Stimulated activated CD8-positive, alpha-beta memory T cell treated with anti-CD3 and anti-CD28 coated beads, Interleukin-15, amount 100 ng/mL, for 24 hours (primary cell): ENCODE measurements around the gene WDR27.
"Not testable (repeated sequence)": the region's sequence is repeated elsewhere in the genome, so short reads cannot be mapped to it uniquely, and the experiment has no call there.

Experiments used
- DNase-seq: peaks from one replicate; pipeline ENCODE4 v3.0.0-alpha.2; 2020; ENCODE audit warnings: low read depth

The WDR27 gene

DNA sequence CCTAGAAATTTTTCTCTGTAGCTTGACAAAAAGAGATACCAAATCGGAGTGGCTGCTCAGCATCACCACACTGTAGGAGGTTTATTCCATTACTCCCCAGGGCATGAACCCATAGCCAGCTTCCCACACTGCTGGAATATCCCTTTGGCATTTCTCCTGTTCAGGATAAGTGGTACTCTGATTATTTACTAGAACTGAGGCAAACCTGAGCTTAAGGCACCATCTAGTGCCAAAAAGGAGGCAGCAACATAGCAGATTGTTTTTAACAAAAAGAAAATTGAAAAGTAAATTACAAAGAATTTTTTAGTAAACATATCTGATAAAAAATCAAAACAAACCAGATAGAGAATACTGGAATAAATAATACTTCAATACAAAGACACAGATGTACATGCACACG, 181.7 kb downstream of the WDR27 start:
- no peak for DNase-seq

DNA sequence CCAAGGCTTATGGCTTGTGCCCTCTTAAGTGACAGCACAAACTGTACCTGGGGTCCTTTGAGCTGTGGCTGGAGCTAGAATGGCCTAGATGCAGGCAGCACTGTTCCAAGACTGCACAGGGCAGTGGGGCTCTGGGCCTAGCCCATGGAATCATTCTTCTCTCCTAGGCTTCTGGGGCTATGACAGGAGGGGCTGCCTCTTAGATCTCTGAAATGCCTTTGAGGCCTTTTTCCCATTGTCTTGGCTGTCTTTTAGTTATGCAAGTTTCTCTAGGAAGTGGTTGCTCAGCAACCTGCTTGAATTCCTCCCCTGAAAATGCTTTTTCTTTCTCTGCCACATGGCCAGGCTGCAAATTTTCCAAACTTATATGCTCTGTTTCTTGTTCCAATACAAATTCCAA, 183.4 kb downstream of the WDR27 start:
- DNase-seq: no peak

DNA sequence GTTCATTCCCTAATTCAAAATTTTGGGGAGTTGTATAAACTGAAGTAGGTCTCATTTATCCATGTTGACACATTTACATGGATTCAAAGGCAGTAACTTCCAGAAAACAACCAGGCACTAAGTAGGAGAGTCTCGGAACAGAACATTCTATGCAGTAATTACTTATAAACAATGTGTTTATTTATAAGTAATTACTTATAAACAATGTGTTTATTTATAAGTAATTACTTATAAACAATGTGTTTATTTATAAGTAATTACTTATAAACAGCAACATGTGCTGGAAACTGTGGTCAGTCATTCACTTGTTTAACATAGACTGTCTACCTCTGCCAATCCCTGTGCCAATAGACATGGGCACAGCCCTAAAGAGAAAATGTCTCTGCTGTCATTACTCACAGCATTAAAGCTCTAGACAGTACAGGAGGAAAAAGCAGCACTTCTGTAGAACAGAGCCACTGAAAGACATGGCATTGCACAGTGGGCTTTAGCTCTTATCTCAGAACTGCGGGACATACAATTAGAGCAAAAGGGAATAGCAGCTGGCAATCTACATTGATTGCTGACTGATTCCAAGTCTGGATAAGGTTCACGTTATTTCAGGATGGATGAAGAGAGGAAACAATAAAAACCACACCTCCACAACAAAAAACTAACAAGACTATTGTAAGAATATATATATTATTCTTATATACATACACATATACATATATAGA, 188.2 kb downstream of the WDR27 start:
- DNase-seq: no peak

DNA sequence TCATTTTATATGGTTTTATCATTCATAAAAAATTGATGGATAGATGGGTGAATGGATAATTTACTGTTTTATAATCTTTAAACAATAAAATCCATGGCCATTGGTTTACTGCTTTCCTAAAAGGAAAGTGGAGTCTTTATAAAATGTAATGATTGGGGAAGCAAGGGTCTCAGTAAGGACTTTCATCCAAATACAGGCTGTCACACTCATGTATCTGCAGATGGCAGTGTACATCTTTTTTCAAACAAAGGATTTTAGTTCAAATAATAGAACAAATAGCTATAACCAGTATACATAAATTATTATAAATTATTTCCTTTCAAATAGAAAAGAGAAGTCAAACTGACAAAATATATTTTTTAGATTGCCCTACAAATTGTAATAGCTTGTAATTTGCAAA, 190.0 kb downstream of the WDR27 start:
- not testable (repeated sequence) for DNase-seq

DNA sequence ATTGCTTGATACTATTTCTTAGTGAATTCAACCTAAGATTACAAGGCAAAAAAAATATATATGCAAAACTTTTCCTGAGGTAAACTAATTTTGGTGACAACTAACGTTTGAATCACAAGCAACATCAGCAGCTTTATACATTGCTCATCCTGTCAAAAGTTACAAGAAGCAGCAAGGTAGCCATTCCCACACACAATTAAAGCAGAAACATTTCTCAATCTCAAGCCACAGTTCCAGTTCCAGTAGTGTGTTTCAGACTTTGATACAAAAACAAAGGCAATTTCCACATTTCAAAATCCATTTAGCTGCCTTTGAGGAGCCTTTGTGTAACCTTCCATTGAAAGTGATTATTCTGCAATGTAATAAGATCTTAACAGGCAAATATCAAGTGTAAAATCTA, 191.0 kb downstream of the WDR27 start:
- no peak for DNase-seq

DNA sequence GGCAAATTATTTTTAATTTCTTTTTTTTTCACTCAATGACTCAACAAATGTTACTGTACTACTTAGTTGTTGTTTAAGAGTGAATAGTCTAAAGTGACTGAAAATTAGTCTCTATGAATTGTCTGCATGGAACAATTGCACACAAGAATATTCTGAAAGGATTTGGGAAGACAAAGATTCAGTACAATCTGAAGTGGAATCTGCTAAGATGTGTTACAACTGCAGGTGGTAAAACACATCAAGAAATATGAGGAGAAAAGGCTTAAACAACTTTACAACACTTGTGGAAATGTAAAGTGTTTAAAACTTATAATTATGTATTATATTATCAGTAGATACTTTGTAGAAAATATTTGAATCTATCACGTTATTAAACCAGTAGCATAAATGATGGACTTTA, 193.4 kb downstream of the WDR27 start:
- no peak for DNase-seq

DNA sequence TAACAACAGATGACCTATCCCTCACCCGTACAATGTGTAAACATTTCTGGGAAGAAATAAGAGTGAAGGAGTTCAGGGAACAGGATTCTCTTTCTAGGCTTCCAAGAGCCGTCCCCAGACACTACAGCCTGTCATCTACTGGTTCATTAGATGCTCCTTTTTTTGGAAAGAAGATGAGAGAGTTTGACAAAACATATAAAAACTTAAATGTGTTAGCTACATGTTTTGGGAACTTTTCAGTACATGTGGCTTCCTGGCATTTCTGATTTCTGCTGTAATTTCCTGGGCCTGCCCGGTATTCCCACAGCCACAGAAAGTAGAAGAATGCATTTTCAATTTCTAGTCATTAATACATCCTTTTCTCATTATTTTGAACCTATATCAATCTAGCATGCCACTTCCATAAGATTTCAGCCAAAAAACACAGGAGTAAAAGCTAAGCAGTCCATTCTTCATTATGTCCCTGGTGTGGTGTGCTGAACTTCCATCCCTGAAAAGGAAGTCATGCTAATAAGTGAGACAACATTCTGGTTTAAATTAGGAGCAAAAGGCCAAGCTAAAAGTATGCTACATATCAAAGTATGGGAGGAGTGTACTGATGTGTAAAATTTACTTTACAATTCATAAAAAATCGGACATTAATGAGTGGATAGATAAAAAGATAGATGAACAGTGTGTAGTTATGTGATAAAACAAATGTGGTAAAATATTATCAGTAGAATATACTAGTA, 198.2 kb downstream of the WDR27 start:
- DNase-seq: no peak

DNA sequence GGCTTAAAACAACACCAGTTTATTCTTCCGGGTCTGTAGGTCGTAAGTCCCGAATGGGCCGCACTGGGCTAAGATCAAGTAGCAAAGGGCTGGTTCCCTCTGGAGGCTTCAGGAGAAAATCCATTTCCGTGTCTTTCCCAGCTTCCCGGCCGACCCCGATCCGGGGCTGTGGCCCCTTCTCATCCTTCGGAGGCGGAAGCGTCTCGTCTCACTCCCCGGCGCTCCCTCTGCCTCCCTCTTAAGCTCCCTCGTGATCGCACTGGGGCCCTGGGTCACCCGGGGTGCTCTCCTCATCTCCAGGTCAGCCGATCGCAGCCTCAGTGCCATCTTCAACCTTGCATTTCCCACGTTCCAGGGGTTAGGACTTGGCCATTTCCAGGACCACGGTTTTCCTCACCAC, 199.4 kb downstream of the WDR27 start:
- DNase-seq: no peak

DNA sequence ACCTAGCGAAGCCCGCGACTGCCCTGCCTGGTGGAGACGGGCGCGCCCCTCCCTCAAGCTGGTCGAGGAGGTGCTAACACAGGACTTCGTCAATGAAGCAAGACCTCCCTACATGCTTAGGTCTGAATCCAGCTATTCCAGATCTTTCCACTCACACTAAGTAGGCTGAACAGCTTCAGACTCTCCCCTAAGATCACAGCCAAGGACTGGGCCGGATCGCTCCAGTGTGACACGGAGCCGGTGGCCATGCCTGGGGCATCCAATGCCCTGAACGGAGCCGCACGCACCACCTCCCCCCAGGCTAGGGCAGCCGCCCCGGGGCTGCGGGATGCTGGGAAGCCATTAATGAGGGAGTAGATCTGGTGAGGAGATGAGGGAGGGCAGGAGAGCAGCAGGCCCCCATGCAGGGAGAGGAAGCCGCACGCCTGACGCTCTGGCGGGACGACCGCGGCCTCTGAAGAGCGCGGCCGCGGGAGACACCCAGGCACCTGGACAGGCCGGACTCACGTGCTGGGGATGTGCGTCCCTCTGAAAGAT, 200.0 kb downstream of the WDR27 start:
- no peak for DNase-seq

DNA sequence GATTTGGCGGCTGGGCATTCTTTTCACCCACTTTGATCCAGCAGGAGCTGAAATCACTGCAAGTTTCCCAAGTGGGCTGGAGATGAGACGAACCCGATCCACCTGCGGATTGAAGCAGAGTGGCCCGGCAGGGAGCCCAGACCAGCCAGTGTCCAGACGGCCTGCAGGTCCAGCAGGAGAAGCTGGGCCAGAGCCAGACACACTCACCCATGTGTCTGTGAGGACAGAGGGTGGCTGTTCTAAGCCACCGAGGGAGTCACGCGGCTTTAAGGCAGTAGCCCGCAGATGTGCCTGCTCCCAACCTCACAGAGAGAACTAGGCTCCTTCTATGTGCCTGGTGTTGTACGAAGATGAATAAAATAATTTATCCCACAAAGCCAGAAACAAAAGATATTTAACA, 200.7 kb downstream of the WDR27 start:
- no peak for DNase-seq

DNA sequence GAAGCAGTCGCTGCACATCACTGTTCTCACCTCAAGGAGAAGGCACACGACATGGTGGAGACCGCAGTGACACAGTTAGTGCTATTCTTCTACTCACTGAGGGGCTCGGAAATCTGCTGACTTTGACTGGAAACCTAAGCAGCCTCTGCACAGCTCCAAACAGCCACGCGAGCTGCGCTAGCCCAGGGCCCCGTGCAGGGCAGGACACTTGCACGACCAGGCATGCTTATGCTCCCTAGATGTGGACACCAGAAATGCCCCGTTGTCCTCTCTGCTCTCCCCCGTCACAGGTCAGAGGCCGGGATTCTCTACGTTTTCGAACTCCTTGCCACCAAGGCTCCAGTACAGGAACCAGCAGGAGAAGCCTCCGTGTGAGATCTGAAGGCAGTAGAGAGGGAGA, 201.1 kb downstream of the WDR27 start:
- DNase-seq: no peak

DNA sequence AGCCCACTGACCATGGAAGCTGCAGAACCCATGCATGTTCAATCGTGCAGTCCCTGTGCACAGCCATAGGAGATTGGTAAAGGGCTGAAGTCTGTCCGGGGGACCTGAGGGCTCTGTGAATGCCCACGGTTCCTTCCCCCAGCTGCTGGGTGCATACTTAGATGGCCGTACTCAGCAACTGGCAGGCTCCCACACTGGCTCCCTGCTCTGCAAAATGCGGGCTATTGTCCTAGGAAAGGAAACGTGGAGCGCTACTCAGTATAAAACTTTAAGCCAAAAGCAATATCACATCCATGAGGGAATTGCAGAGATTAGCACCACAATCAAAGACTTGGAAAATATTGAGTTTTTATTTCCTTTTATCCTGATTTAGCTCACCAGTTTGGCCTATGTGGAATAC, 202.0 kb downstream of the WDR27 start:
- DNase-seq: no peak

DNA sequence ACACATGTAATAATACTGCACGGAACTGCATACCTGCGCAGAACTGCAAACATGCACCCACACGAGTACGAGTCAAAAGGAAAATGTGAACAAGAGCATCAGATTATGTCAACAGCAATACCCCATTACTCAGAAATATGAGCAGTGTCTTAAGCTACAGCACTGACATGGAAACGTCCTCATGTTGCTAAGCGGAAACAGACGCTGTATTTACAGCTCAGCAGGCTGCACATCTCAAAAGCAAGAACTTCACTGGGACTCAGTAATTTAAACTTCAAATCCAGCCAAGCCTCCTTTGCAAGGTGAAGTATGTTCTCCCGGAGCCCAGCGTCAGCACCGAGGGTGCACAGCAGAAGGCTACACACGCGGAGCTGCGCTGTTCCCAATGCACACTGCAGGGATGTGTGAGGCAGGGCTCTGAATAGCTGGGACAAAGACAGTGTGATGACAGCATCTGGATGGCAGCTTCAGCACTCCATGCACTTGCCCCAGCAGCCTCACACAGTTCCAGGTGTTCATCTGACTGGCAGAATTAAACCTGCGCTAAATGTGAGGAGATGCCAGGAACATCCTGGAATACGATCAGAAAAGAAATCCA, 202.8 kb downstream of the WDR27 start:
- no peak for DNase-seq

DNA sequence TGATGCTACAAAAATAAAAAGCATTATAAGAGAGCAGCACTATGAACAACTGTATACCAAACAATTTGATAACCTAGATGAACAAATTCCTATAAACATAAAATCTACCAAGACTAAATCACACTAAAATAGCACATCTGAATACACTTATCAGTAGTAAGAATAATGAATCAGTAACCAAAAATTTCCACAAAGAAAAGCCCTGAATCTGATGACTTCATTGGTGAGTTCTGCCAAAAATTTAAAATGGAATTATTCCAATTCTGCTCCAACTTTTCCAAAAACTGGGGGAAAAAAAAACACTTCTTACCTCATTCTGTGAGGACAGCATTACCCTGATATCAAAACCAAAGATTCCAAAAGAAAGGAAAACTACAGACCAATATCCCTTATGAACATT, 206.2 kb downstream of the WDR27 start:
- no peak for DNase-seq

DNA sequence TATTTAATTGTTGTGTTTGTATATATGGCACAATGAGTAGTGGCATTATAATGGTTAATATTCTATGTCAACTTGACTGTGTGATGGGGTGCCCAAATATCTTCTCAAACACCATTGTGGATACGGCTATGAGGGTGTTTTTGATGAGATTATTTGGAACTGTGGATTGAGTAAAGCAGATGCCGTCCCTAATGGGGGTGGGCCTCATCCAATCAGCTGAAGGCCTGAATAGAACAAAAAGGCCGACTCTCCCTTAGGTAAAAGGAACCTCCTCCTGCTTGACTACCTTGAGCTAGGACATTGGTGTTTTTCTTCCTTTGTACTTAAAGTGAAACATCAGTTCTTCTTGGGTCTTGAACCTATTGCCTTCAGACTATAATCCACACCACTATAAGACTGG, 207.8 kb downstream of the WDR27 start:
- DNase-seq: no peak

DNA sequence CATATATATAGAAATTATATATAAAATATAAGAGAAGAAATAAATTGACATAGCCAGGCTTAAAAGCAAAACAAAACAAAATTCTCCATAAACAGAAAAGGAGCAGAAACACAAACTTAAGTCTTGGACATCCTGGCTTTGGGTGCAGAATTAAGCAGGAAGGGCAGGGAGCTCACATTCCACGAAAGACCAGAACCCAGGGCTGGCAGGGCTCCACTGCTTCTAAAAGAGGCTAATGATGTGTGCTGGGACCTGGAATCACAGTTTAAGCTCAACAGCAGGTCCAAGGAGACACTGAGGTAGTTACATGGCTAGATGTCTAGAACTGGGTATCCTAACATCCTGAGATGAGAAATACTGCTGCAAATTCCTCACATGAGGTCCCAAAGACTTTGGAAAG, 210.3 kb downstream of the WDR27 start:
- no peak for DNase-seq

DNA sequence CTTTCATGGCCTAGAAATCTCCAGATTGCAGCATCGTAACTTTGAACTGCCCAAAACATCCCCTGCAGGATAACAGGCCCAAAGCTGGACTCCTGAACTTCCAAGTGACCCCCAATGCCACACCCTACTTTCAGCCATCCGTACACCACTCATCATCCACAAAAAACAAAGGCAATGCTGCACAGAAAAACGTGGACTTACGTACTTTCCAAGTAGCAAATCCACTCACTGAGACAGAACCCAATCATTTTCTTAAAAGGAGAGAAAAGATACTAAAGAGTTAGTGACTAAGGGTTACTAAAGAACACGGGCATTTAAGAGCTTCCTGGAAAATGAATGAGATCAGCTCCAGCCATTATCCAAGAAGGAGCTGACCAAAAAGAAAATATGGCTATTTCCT, 211.0 kb downstream of the WDR27 start:
- no peak for DNase-seq

DNA sequence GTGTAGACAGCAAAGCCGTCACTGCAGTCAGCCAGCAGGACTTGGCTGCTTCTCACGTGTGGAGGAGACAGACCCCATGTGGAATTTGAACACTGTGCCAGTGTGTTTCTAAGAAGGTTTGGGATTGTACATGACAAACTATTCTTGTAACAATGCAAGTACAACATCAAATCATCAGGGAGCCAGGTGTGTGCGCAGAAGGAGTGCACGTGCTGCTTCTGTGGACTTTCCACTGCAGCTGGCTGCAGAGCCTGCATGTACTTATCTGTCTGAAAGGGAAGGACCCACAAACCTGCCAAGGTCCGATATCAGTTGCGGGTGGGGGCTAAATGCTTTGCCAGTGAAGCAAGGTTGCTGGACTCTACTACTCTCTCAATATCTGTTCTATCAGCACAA, 211.6 kb downstream of the WDR27 start:
- no peak for DNase-seq

DNA sequence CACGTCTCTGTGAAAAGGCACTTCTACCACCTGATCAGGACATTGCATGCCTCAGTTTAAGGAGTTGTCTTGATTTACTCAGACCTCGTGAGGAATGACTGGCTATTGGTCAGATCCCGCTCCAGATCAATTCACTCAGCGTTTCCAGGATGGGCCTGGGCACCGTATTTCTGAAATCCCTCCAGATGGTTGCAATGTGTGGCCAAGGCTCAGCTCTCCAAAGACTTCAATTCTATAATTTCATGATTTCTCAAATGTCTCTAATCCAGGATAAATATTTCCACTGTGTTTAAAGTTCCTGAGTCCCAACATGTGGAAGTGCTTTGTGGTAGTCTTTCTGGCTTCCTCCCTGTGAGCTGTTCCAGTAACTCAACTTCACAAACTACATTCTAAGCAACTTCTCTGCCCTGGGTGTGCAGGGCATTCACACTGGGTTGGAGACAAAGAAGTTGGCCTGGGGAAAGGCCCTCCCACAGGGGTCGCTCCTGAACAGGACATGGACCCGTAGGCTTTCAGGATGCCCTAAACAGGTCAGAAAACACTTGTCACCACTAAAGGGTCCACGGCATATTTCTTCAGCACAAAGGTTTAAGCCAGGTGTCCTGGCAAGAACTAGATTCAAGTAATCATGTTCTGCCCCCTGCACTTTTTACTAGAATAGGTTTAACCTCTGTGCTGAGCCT, 212.1 kb downstream of the WDR27 start:
- no peak for DNase-seq

DNA sequence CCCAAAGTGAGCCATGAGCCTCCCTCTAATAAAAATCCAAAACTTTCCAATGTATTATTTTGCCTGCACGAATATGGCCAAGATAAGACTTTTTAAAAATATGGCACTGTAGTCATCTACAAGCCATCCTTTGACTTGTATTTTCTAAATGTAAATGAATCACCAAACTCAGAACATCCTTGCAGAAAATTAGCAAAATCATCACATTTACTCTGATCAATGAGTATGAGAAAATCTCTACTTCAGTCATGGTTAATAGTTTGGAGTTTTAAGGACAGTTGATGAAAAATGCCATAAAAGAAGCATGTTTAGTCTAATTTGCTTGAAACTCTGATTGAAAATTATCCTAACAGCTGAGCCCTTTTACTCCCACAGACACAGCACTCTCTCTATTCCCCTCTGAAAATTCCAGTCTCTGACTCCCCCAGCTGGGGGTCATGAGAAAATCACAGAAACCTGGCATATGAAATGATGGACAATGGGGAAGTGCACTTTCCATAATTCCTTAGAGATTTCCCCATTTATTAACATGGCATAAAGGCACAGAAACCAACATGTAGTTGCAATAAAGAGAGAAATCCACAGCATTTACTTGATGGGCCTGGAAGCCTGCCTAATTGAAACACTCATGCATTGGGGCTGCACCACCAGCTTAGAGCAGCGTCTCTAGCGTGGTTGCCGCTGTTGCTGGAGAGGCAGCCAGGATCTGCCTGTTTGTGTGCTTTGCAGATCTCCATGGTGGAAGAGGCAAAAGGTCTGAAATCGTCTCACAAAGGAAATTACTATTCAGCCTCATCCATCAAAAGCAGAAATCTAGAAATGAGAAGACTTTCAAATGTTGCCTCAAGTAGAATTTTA, 214.0 kb downstream of the WDR27 start:
- DNase-seq: no peak

DNA sequence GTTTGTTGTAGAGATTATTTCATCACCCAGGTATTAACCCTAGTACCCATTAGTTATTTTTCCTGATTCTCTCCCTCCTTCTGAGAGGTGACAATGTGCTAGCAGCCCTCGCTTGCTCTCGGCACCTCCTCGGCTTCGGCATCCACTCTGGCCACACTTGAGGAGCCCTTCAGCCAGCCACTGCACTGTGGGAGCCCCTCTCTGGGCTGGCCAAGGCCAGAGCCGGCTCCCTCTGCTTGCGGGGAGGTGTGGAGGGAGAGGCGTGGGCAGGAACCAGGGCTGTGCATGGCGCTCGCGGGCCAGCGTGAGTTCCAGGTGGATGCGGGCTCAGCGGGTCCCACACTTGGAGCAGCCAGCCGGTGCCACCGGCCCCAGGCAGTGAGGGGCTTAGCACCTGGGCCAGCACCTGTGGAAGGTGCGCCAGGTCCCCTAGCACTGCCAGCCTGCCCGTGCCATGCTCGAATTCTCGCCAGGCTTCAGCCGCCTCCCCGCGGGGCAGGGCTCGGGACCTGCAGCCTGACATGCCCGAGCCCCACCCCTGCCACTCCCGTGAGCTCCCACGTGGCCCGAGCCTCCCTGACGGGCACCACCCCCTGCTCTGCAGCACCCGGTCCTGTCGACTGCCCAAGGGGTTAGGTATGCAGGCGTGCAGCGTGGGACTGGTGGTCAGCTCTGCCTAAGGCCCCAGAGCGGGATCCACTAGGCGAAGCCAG, 221.9 kb downstream of the WDR27 start:
- no peak for DNase-seq
